GM12878 (cell line): Measurements from ENCODE around the gene MYF6. TPM values are rescaled to one million over a fixed set of nuclear protein-coding genes. Genes with fewer than 3 reads are reported as not detected.

Experiments
- ATAC-seq: fragments of 200-7000 bp; cut with Tn5 transposase; 3 replicates; pipeline ENCODE4 v1.9.1; 2020; ENCODE audit warnings: mild to moderate bottlenecking, moderate library complexity
- BruUV-seq: library from RNA; stranded (reverse); fragments of 400-500 nt; replicated peaks from 2 replicates; lab custom pipeline; 2021; lab: Mats Ljungman, UMichigan
- CTCF ChIA-PET: fragments of 300-600 bp; sonication (Branson Sonifier 250); formaldehyde crosslinking; extraction: SDS; loops from one replicate; lab custom pipeline; 2021; ENCODE audit warnings: inconsistent platforms; lab: Yijun Ruan, JAX
- POLR2A ChIA-PET: fragments of 350-600 bp; formaldehyde crosslinking; extraction: SDS; loops from one replicate; lab custom pipeline; 2021; ENCODE audit warnings: inconsistent platforms; lab: Charles Lee
- RAD21 ChIA-PET: fragments of 300-600 bp; sonication (Branson Sonifier 250); formaldehyde crosslinking; loops from one replicate; lab custom pipeline; 2023; ENCODE audit warnings: antibody characterized with exemption; ENCODE audit not compliant: unreplicated experiment; lab: Charles Lee
- SMC1A ChIA-PET: fragments of 300-600 bp; sonication (Branson Sonifier 250); formaldehyde crosslinking; loops from one replicate; lab custom pipeline; 2023; ENCODE audit not compliant: unreplicated experiment, uncharacterized antibody; lab: Charles Lee
- DNase-seq: peaks from one replicate; pipeline ENCODE4 v3.0.0-alpha.2; 2011; ENCODE audit warnings: low read depth, low spot score
- FAIRE-seq: peaks from 3 replicates; lab custom pipeline; 2011; peaks lifted over from hg19 to GRCh38; lab: Jason Lieb, UNC
- H2AFZ ChIP-seq: 2 replicates; pipeline ENCODE4 v1.6.0; 2011; ENCODE audit warnings: low read depth, low read length, control low read depth; ENCODE audit not compliant: control insufficient read depth
- H3K27ac ChIP-seq: 2 replicates; pipeline ENCODE4 v1.5.1; 2011; ENCODE audit warnings: control low read depth; ENCODE audit not compliant: control insufficient read depth, insufficient read depth
- H3K27me3 ChIP-seq, 2 experiments: replicated peaks in 1 of 2; 2 replicates each; pipeline versions ENCODE4 v1.6.0 to v1.6.1; 2011; ENCODE audit warnings: low read length in 1 of 2; ENCODE audit not compliant: control insufficient read depth in 2 of 2, insufficient read depth in 2 of 2
- H3K36me3 ChIP-seq, 2 experiments: 2 replicates each; pipeline ENCODE4 v1.5.1; 2011; ENCODE audit warnings: low read length in 1 of 2; ENCODE audit not compliant: control insufficient read depth in 2 of 2, insufficient read depth in 2 of 2
- H3K4me1 ChIP-seq: 2 replicates; pipeline ENCODE4 v1.6.1; 2011; ENCODE audit warnings: mild to moderate bottlenecking, low read length, moderate library complexity, mixed read lengths; ENCODE audit not compliant: control insufficient read depth, insufficient read depth
- H3K4me2 ChIP-seq: 2 replicates; pipeline ENCODE4 v1.6.0; 2011; ENCODE audit warnings: control low read depth; ENCODE audit not compliant: control insufficient read depth, insufficient read depth
- H3K4me3 ChIP-seq: fragments of 200-600 bp; sonication (generic); 2 replicates; pipeline ENCODE4 v1.5.1; 2016
- H3K79me2 ChIP-seq: 2 replicates; pipeline ENCODE4 v1.6.0; 2011; ENCODE audit warnings: low read length; ENCODE audit not compliant: control insufficient read depth, insufficient read depth
- H3K9ac ChIP-seq: 2 replicates; pipeline ENCODE4 v1.8.0; 2011; ENCODE audit warnings: low read length, control low read depth, mixed read lengths; ENCODE audit not compliant: control insufficient read depth, insufficient read depth
- H3K9me3 ChIP-seq: replicated peaks from 3 replicates; pipeline ENCODE4 v1.5.1; 2011; ENCODE audit warnings: mild to moderate bottlenecking, low read length; ENCODE audit not compliant: control insufficient read depth, insufficient read depth
- H4K20me1 ChIP-seq: 2 replicates; pipeline ENCODE4 v1.6.0; 2011; ENCODE audit not compliant: control insufficient read depth, insufficient read depth
- BCL11A ChIP-seq: IDR thresholded peaks from 2 replicates; pipeline ENCODE4 v1.6.1; 2011; ENCODE audit warnings: low read depth, low read length
- BHLHE40 ChIP-seq, 2 experiments: fragments of 450-650 bp in 1 of 2; IDR thresholded peaks; 2 replicates each; pipeline ENCODE4 v1.6.1; 2011 to 2017; ENCODE audit warnings: low read depth in 2 of 2, borderline replicate concordance in 1 of 2, improper control_type of control experiment in 1 of 2, low read length in 1 of 2, mild to moderate bottlenecking in 1 of 2
- BRCA1 ChIP-seq: IDR thresholded peaks from 2 replicates; pipeline ENCODE4 v1.6.1; 2011; ENCODE audit warnings: low read depth, low read length, improper control_type of control experiment
- SMAD5 ChIP-seq: IDR thresholded peaks from 2 replicates; pipeline ENCODE4 v1.6.1; 2016; ENCODE audit warnings: antibody characterized with exemption, low read depth
- SREBF1 ChIP-seq: IDR thresholded peaks from 2 replicates; pipeline ENCODE4 v1.6.1; 2012; ENCODE audit warnings: mild to moderate bottlenecking, low read length
- SUZ12 ChIP-seq: fragments of 200-600 bp; sonication (generic); IDR thresholded peaks from one replicate; pipeline ENCODE4 v1.6.1; 2018; ENCODE audit warnings: antibody characterized with exemption, mild to moderate bottlenecking; ENCODE audit not compliant: unreplicated experiment
- ZZZ3 ChIP-seq: IDR thresholded peaks from 2 replicates; pipeline ENCODE4 v1.6.1; 2011; ENCODE audit warnings: low read depth; ENCODE audit not compliant: control insufficient read depth, insufficient read length
- WGBS: methylation state at CpG from one replicate; pipeline ENCODE4 v1.1.6; 2016; ENCODE audit warnings: low lambda C conversion rate; ENCODE audit not compliant: insufficient replicate concordance, insufficient coverage; ENCODE audit errors: missing lambda C conversion rate; 5-methylcytosine and 5-hydroxymethylcytosine counted together
- in situ Hi-C: fragments of 300-500 bp; cut with MboI; formaldehyde crosslinking; loops from 9 replicates; pipeline ENCODE4 v1.14.3; 2018; ENCODE audit warnings: mixed read lengths
- intact Hi-C: fragments of 100-400 bp; cut with micrococcal nuclease; formaldehyde crosslinking; loops from one replicate; pipeline ENCODE4 v1.14.2; 2022; ENCODE audit not compliant: unreplicated experiment
- polyA plus RNA-seq, 11 experiments: library from polyadenylated mRNA; depleted of rRNA in 4 of 11; unstranded in 6 of 11; stranded (reverse) in 5 of 11; fragments of >200 nt; fragmentation: Nextera tagmentation in 4 of 11; fragmentation: Illumina TruSeq in 1 of 11; extraction: Ambion mirVana in 4 of 11; extraction: Trizol in 1 of 11; gene quantifications; 1 replicate in 1 of 11; 2 replicates in 10 of 11; pipeline versions ENCODE4 v1.2.1 to v1.2.3, GENCODE V29; 2011 to 2016; ENCODE audit warnings: inconsistent platforms in 2 of 11, missing spikeins in 2 of 11, low read depth in 1 of 11
- total RNA-seq, 4 experiments: library from RNA; depleted of rRNA in 3 of 4; stranded (reverse); fragments of >200 nt in 3 of 4; fragmentation: Illumina TruSeq in 1 of 4; extraction: Trizol in 1 of 4; gene quantifications; 2 replicates each; pipeline versions ENCODE4 v1.2.1 to v1.2.3, GENCODE V29; 2013 to 2021
- TF ChIP-seq, protein P1 (sequence below): IDR thresholded peaks from 2 replicates; pipeline ENCODE4 v1.6.1; 2011; ENCODE audit warnings: borderline replicate concordance, low read depth, mild to moderate bottlenecking, moderate library complexity, mixed read lengths, low read length; ENCODE audit not compliant: insufficient read depth; ENCODE audit errors: extremely low read length
- TF ChIP-seq, protein P2 (sequence below): IDR thresholded peaks from 2 replicates; pipeline ENCODE4 v1.6.1; 2012; ENCODE audit warnings: improper control_type of control experiment, low read depth, low read length; ENCODE audit not compliant: insufficient replicate concordance
- TF ChIP-seq, protein P3 (sequence below): IDR thresholded peaks from 2 replicates; pipeline ENCODE4 v1.6.1; 2011; ENCODE audit warnings: low read depth, low read length, improper control_type of control experiment, borderline replicate concordance
- TF ChIP-seq, protein P4 (sequence below): fragments of 450-650 bp; formaldehyde crosslinking; IDR thresholded peaks from 2 replicates; pipeline ENCODE4 v1.5.0; 2022; ENCODE audit warnings: mild to moderate bottlenecking, missing genetic modification characterization

MYF6 gene
- total and polyA plus RNA-seq, 10 of the 15 experiments (the other 5 are each of a cell fraction or from before 2014, with no cell fraction given): not detected

DNA sequence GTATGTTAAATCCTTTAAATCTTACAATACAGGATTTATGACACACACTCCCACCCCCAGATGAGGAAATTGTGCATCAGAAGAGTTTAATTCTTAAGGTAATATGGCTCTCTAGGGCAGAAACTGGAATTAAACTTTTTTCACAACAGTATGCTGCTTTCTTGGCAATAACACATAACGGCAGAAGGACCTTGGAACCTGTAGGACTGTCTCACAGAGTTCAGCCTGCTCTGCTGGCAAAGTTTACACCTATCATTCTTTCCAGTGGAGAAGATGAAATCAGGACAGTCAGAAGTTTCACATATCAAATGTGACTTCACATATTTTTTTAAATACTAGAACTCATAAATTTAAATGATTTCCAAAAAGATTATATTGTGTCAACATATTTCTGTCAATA is 30.6 kb upstream of the MYF6 start:
- ChIA-PET SMC1A (no interaction called here), CTCF (no interaction called here), RAD21 (no interaction called here), POLR2A (no interaction called here)
- intact Hi-C loops: no loop called here
- DNase-seq (no peak), ATAC-seq (no peak), FAIRE-seq (peak; percentile 52)
- in situ Hi-C loops: no loop called here
- Histone ChIP-seq H3K79me2 (no peaks in the 10 kb centered on the region), H3K9me3 (no peaks in the 10 kb centered on the region), H3K4me1 (no peaks in the 10 kb centered on the region), H4K20me1 (no peaks in the 10 kb centered on the region), H3K4me2 (no peak overlapping the region), H3K27me3 (no peaks in the 10 kb centered on the region), H3K4me3 (no peak overlapping the region), H2AFZ (no peak overlapping the region), H3K9ac (no peak overlapping the region), H3K36me3 (no peaks in the 10 kb centered on the region), H3K27ac (no peak overlapping the region)
- no TSS peak for BruUV-seq
- WGBS: 46% methylated on average over 1 of the region's 1 CpG
- TF ChIP-seq BRCA1: no peak
- no peak for TF ChIP-seq BCL11A
- TF ChIP-seq, protein P1, sequence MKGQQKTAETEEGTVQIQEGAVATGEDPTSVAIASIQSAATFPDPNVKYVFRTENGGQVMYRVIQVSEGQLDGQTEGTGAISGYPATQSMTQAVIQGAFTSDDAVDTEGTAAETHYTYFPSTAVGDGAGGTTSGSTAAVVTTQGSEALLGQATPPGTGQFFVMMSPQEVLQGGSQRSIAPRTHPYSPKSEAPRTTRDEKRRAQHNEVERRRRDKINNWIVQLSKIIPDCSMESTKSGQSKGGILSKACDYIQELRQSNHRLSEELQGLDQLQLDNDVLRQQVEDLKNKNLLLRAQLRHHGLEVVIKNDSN: no peak
- TF ChIP-seq, protein P2, sequence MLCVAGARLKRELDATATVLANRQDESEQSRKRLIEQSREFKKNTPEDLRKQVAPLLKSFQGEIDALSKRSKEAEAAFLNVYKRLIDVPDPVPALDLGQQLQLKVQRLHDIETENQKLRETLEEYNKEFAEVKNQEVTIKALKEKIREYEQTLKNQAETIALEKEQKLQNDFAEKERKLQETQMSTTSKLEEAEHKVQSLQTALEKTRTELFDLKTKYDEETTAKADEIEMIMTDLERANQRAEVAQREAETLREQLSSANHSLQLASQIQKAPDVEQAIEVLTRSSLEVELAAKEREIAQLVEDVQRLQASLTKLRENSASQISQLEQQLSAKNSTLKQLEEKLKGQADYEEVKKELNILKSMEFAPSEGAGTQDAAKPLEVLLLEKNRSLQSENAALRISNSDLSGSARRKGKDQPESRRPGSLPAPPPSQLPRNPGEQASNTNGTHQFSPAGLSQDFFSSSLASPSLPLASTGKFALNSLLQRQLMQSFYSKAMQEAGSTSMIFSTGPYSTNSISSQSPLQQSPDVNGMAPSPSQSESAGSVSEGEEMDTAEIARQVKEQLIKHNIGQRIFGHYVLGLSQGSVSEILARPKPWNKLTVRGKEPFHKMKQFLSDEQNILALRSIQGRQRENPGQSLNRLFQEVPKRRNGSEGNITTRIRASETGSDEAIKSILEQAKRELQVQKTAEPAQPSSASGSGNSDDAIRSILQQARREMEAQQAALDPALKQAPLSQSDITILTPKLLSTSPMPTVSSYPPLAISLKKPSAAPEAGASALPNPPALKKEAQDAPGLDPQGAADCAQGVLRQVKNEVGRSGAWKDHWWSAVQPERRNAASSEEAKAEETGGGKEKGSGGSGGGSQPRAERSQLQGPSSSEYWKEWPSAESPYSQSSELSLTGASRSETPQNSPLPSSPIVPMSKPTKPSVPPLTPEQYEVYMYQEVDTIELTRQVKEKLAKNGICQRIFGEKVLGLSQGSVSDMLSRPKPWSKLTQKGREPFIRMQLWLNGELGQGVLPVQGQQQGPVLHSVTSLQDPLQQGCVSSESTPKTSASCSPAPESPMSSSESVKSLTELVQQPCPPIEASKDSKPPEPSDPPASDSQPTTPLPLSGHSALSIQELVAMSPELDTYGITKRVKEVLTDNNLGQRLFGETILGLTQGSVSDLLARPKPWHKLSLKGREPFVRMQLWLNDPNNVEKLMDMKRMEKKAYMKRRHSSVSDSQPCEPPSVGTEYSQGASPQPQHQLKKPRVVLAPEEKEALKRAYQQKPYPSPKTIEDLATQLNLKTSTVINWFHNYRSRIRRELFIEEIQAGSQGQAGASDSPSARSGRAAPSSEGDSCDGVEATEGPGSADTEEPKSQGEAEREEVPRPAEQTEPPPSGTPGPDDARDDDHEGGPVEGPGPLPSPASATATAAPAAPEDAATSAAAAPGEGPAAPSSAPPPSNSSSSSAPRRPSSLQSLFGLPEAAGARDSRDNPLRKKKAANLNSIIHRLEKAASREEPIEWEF: no peak
- TF ChIP-seq, protein P3, sequence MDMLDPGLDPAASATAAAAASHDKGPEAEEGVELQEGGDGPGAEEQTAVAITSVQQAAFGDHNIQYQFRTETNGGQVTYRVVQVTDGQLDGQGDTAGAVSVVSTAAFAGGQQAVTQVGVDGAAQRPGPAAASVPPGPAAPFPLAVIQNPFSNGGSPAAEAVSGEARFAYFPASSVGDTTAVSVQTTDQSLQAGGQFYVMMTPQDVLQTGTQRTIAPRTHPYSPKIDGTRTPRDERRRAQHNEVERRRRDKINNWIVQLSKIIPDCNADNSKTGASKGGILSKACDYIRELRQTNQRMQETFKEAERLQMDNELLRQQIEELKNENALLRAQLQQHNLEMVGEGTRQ: no peak
- TF ChIP-seq, protein P4, sequence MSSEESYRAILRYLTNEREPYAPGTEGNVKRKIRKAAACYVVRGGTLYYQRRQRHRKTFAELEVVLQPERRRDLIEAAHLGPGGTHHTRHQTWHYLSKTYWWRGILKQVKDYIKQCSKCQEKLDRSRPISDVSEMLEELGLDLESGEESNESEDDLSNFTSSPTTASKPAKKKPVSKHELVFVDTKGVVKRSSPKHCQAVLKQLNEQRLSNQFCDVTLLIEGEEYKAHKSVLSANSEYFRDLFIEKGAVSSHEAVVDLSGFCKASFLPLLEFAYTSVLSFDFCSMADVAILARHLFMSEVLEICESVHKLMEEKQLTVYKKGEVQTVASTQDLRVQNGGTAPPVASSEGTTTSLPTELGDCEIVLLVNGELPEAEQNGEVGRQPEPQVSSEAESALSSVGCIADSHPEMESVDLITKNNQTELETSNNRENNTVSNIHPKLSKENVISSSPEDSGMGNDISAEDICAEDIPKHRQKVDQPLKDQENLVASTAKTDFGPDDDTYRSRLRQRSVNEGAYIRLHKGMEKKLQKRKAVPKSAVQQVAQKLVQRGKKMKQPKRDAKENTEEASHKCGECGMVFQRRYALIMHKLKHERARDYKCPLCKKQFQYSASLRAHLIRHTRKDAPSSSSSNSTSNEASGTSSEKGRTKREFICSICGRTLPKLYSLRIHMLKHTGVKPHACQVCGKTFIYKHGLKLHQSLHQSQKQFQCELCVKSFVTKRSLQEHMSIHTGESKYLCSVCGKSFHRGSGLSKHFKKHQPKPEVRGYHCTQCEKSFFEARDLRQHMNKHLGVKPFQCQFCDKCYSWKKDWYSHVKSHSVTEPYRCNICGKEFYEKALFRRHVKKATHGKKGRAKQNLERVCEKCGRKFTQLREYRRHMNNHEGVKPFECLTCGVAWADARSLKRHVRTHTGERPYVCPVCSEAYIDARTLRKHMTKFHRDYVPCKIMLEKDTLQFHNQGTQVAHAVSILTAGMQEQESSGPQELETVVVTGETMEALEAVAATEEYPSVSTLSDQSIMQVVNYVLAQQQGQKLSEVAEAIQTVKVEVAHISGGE (CRISPR knock-in tag): no peak
- TF ChIP-seq SUZ12: no peak
- TF ChIP-seq BHLHE40 (IDR thresholded peaks at IDR 0.05; ENCODE audit: borderline replicate concordance in 1 of 2, low read depth in 2 of 2, low read length in 1 of 2): no peak
- no peak for TF ChIP-seq ZZZ3
- no peak for TF ChIP-seq SREBF1
- no peak for TF ChIP-seq SMAD5
